Measurements from ENCODE around the gene VPS37D. TPM values are rescaled to one million over a fixed set of nuclear protein-coding genes. Genes with fewer than 3 reads are reported as not detected.
"Not testable (repeated sequence)": the region's sequence is repeated elsewhere in the genome, so short reads cannot be mapped to it uniquely, and the experiment has no call there.

Gene VPS37D
- polyA plus RNA-seq, 3 donors, result not detected

DNA sequence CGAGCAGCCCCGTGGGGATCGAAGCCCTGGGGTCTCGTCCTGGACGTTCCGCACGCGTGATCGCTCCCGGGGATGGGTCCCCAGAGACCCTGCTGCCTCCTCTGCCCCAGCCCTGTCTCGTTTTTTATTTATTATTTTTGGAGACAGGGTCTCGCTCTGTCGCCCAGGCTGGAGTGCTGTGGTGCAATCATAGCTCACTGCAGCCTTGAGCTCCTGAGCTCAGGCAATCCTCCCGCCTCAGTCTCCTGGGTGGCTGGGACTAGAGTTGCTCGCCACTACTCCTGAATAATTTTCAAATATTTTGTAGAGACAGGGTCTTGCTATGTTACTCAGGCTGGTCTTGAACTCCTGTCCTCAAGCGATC lies 52.2 kb downstream of the VPS37D start:
- DNase-seq, result no peak
- no peak overlapping the region for H2AFZ ChIP-seq (ENCODE audit: insufficient read depth, low read depth, low read length, poor library complexity, severe bottlenecking)
- H3K36me3 ChIP-seq (replicated peaks in 1 of 2; ENCODE audit: control insufficient read depth in 1 of 2, insufficient read depth in 2 of 2, low read length in 2 of 2), result no peaks in the 10 kb centered on the region
- H3K27me3 ChIP-seq (ENCODE audit: control insufficient read depth in 2 of 2, insufficient read depth in 2 of 2, low read length in 2 of 2), result peaks cover 31 to 85% of the 10 kb centered on the region in 2 donors
- Mint-ChIP-seq H3K9me3 (peaks cover 0 to 22% (median 14%) of the 10 kb centered on the region in 7 donors), H3K4me1 (peaks cover 39% of the 10 kb centered on the region), H3K36me3 (peaks cover 6 to 18% of the 10 kb centered on the region in 2 donors), H3K27ac (peak overlapping the region in 4 of 7 donors; percentile 30 to 88 (median 65)), H3K4me3 (peak overlapping the region; percentile 76 to 92), H3K27me3 (ENCODE audit: low read depth in 3 of 3) (peaks cover 75 to 85% (median 79%) of the 10 kb centered on the region in 3 donors)
- 6% methylated on average over 13 of the region's 16 CpGs for whole genome bisulfite sequencing (ENCODE audit: insufficient coverage)
- no peak overlapping the region for H3K9ac ChIP-seq (ENCODE audit: insufficient read depth, low read length, poor library complexity, severe bottlenecking)
- no peak overlapping the region for H3K27ac ChIP-seq (ENCODE audit: low read depth in 1 of 2, low read length in 2 of 2)
- no peaks in the 10 kb centered on the region for H4K20me1 ChIP-seq (ENCODE audit: insufficient read depth, low read length)
- peak overlapping the region in 1 of 3 experiments; percentile 68 for H3K4me3 ChIP-seq (replicated peaks in 1 of 3; ENCODE audit: low read depth in 2 of 3, low read length in 3 of 3)
- H3K4me1 ChIP-seq (ENCODE audit: control insufficient read depth in 1 of 2, insufficient read depth in 2 of 2, low read length in 2 of 2), result peaks cover 35 to 47% of the 10 kb centered on the region in 2 donors
- H3K4me2 ChIP-seq (replicated peaks; ENCODE audit: extremely low read depth, low read length, poor library complexity, severe bottlenecking), result peak overlapping the region; percentile 60
- intact Hi-C loops (cut with micrococcal nuclease), result loop anchor here (2.0 to 5.0 kb wide), 2 partner anchors 52 to 133 kb away; partner anchors contain the start of gene VPS37D (in 1 of the 2)
- TF ChIP-seq, protein P1, sequence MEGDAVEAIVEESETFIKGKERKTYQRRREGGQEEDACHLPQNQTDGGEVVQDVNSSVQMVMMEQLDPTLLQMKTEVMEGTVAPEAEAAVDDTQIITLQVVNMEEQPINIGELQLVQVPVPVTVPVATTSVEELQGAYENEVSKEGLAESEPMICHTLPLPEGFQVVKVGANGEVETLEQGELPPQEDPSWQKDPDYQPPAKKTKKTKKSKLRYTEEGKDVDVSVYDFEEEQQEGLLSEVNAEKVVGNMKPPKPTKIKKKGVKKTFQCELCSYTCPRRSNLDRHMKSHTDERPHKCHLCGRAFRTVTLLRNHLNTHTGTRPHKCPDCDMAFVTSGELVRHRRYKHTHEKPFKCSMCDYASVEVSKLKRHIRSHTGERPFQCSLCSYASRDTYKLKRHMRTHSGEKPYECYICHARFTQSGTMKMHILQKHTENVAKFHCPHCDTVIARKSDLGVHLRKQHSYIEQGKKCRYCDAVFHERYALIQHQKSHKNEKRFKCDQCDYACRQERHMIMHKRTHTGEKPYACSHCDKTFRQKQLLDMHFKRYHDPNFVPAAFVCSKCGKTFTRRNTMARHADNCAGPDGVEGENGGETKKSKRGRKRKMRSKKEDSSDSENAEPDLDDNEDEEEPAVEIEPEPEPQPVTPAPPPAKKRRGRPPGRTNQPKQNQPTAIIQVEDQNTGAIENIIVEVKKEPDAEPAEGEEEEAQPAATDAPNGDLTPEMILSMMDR (IDR thresholded peaks at IDR 0.05), result no peak
- H3K9me3 ChIP-seq (replicated peaks in 1 of 2; ENCODE audit: control insufficient read depth in 1 of 2, insufficient read depth in 1 of 2, low read length in 2 of 2), result peaks cover 0 to 9% of the 10 kb centered on the region in 2 donors
- no peaks in the 10 kb centered on the region for H3K79me2 ChIP-seq (ENCODE audit: insufficient read depth, low read length)

DNA sequence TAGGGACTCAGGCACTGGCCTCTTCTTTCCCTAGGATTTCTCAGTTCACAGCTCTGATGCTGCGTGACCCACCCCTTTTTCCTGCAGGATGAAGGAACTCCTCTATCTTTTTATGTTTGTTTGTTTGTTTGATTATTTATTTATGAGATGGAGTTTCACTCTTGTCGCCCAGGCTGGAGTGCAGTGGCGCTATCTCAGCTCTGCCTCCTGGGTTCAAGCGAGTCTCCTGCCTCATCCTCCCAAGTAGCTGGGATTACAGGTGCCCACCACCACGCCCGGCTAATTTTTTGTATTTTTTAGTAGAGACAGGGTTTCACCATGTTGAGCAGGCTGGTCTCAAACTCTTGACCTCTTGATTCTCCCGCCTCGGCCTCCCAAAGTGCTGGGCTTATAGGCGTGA lies 52.8 kb downstream of the VPS37D start:
- H3K27me3 Mint-ChIP-seq (ENCODE audit: low read depth in 3 of 3), result peaks cover 69 to 78% (median 73%) of the 10 kb centered on the region in 3 donors
- H2AFZ ChIP-seq (ENCODE audit: insufficient read depth, low read depth, low read length, poor library complexity, severe bottlenecking); H3K79me2 ChIP-seq (ENCODE audit: insufficient read depth, low read length); H3K4me2 ChIP-seq (replicated peaks; ENCODE audit: extremely low read depth, low read length, poor library complexity, severe bottlenecking); H4K20me1 ChIP-seq (ENCODE audit: insufficient read depth, low read length); DNase-seq; H3K27ac ChIP-seq (ENCODE audit: low read depth in 1 of 2, low read length in 2 of 2); H3K9me3 ChIP-seq (replicated peaks in 1 of 2; ENCODE audit: control insufficient read depth in 1 of 2, insufficient read depth in 1 of 2, low read length in 2 of 2); H3K9ac ChIP-seq (ENCODE audit: insufficient read depth, low read length, poor library complexity, severe bottlenecking); H3K36me3 ChIP-seq (replicated peaks in 1 of 2; ENCODE audit: control insufficient read depth in 1 of 2, insufficient read depth in 2 of 2, low read length in 2 of 2); H3K4me3 ChIP-seq (replicated peaks in 1 of 3; ENCODE audit: low read depth in 2 of 3, low read length in 3 of 3): not testable (repeated sequence)
- peaks cover 33 to 44% of the 10 kb centered on the region in 2 donors for H3K4me1 ChIP-seq (ENCODE audit: control insufficient read depth in 1 of 2, insufficient read depth in 2 of 2, low read length in 2 of 2)
- peaks cover 0 to 20% (median 14%) of the 10 kb centered on the region in 7 donors for H3K9me3 Mint-ChIP-seq
- 91% methylated on average over 5 of the region's 9 CpGs for WGBS (ENCODE audit: insufficient coverage)
- H3K36me3 Mint-ChIP-seq, result peaks cover 6 to 18% of the 10 kb centered on the region in 2 donors
- intact Hi-C loops (cut with micrococcal nuclease), result loop anchor here in 1 of 2 donors (5.0 kb wide), 1 partner anchor 53 kb away; the partner anchor contains the start of gene VPS37D
- peaks cover 37% of the 10 kb centered on the region for H3K4me1 Mint-ChIP-seq
- H3K27ac Mint-ChIP-seq, result peak overlapping the region in 3 of 7 donors; percentile 0 to 57 (median 18)
- H3K4me3 Mint-ChIP-seq, result peak overlapping the region; percentile 76 to 92
- H3K27me3 ChIP-seq (ENCODE audit: control insufficient read depth in 2 of 2, insufficient read depth in 2 of 2, low read length in 2 of 2), result peaks cover 29 to 81% of the 10 kb centered on the region in 2 donors

All from CD14-positive monocyte (primary cell).